Measurements from ENCODE around the gene SPOCK1.

The SPOCK1 gene

DNA sequence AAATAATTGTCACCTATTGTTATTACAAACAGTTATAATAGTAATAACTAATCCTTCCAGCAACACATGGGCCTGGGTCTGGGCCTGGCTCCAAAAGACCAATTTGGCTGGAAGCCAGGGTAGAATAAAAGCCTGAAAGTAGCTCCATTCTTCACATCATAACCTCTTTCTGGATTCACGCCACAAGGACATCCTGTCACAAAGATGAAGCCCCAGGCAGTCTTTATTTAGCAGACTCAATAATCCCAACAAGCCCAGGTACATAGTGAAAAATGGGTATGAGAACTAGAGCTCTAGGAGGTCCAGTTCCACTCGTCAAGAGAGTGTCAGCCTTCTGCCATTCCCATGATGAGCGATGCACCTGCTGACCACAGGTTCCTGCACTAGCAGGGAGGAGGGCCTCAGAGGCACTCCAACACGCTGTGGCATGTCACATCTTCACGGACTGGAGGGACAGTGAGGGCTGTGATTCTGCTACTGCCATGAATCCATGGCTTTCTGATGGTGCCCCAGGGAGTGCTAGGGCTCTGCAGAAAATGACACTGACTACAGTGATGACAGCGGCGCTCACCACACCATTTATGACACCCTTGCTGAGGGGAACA is 124.9 kb downstream of the SPOCK1 start:
- DNase-seq (ENCODE audit: low read depth) = no peak
- no peak overlapping the region for H3K4me3 ChIP-seq (ENCODE audit: low read depth, low read length)

DNA sequence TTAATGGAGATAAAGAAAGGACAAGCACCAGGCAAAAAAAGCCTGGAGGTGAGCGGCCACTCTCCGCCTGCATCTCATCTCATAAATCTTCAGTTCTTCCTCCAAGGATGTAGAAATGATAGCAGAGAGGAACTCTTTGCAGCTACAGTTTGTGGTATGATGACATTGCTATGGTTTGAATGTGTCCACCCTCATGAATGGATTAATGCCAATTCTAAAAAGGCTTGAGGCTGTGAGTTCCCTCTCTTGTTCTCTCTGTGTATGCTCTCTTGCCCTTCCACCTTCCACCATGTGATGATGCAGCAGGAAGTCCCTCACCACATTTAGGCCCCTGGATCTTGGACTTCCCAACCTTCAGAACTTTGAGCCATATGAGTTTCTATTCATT is 126.4 kb downstream of the SPOCK1 start:
- DNase-seq (ENCODE audit: low read depth) = no peak
- H3K4me3 ChIP-seq (ENCODE audit: low read depth, low read length) = no peak overlapping the region

DNA sequence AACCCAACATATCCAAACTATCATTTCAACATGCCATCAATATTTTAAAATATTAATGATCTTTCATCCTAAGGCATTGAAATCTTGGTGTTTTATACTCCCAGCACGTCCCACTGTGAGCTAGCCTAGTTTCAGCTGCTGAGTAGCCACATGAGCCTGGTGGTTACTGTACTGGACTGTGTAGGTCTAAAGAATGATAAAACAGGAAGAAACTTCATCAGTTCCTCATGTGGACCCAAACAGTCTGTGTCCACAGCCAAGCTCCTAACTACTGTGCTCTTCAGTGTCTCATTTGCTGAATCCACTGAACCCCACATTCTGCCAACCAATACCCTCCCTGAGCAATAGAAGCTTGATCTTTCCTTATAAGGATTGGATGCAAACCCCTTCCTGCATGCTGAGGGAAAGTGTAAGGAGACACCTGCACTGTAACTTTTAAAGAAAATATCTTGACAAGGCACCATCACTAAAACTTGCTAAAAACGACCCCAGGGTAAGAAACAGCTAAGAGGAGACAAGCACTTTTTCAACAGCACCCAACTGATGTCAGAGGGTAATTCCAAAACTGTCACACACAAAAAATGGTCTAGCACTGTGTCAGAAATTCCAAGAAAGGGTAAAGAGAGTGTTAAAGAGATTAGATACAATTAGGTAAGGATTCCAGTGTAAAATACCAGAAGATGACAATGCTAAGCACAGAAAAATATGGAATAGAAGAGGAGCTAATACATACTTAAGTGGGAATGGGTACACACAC is 126.9 kb downstream of the SPOCK1 start:
- no peak for DNase-seq (ENCODE audit: low read depth)
- no peak overlapping the region for H3K4me3 ChIP-seq (ENCODE audit: low read depth, low read length)

DNA sequence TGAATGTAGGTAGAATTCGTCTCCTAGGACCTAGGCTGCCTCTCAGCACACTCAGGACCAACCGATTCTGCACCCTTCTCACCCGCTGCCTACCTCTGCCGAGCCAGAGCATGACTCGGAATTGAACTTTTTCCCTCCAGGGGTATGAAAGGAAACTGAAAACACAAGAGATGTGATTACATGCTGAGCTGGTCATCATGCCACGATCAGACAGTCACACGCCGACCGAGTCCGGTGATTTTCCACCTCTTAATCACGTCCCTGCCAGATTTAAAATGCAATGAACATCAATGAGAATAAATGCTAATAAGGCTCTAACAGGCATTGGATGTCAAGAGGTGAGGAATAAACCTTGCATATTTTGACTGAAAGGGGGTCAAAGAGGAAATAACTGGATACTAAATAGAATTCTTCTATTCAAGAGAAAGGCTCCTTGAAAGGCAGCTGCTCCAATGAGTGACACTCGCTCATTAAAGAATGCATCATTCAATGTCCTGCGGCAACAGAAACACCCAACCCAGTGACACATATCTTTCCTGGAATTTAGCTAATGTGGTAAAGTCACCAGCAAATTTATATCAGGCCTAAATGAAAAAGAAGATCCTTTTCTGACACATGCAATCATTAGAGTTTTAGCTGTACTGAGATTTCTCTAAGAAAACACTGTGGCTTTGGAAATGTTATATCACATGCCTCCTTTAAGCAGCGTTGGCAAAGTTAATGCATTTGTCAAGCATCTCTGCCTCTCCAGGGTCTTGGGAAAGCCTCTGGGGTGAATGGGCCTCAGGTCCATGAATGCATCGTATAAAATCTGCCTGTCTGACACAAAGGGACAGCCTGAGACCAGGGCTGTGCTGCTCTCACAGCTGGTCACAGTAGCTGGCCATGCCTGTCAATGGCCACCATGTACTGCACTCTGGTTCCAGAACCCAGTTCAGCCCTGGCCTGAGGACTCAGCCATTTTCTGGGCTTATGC is 128.7 kb downstream of the SPOCK1 start:
- H3K4me3 ChIP-seq (ENCODE audit: low read depth, low read length) = no peak overlapping the region
- no peak for DNase-seq (ENCODE audit: low read depth)

DNA sequence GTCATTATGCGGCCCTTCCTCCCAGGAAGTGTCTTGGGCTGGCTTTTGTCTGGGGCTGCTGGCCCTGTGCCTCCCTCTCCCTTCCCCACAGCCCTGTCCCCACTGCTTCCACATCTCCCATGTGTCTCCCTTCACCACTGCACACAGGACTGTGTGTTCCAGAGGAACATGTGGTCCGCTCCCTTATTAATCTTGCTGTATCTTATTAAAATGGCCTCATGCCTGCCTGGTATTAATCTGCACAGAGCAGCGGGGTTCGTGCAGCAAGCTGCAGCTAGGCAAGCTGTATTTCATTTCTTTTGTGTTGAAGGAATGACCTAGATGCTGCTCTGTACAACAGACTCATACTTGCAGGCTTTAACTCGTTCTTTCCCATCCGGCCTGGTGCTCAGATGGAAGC is 130.5 kb downstream of the SPOCK1 start:
- H3K4me3 ChIP-seq (ENCODE audit: low read depth, low read length) = no peak overlapping the region
- no peak for DNase-seq (ENCODE audit: low read depth)

DNA sequence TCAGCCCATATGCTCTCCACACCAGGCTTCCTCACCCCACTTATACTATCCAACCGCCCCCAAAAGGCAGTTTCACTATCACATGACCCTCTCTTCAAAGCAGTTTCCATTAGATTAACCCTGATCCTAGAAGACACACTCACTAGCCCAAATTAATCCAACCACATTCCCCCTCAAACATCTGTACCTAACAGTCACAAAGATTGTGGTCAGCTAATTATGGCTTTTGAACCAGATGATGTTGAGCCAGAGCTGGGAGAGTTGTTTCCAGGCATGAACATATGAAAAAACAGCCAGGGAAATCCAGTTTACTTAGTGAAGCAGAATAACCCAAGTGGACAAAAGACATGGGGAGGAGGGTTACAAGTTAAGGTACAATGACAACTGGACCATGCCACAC is 131.2 kb downstream of the SPOCK1 start:
- no peak for DNase-seq (ENCODE audit: low read depth)
- no peak overlapping the region for H3K4me3 ChIP-seq (ENCODE audit: low read depth, low read length)

DNA sequence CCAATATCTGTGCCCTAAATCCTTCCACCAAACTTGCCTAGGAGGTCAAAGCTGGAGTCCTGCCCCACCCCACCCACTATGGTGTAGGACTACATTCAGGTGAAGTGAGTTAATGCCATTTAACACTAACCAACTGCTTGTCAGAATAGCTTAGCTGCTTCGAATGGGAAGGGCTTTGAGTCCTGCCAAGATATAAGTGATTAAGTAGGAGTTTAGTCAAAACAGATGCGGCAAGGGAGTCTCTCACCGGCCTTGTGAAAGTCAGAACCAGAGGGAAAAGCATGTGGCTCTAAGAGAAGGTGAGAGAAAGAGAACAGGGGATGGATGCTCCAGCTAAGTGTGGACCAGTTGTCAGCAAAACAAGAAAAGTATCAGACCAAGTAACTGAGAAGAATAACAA is 132.6 kb downstream of the SPOCK1 start:
- no peak overlapping the region for H3K4me3 ChIP-seq (ENCODE audit: low read depth, low read length)

DNA sequence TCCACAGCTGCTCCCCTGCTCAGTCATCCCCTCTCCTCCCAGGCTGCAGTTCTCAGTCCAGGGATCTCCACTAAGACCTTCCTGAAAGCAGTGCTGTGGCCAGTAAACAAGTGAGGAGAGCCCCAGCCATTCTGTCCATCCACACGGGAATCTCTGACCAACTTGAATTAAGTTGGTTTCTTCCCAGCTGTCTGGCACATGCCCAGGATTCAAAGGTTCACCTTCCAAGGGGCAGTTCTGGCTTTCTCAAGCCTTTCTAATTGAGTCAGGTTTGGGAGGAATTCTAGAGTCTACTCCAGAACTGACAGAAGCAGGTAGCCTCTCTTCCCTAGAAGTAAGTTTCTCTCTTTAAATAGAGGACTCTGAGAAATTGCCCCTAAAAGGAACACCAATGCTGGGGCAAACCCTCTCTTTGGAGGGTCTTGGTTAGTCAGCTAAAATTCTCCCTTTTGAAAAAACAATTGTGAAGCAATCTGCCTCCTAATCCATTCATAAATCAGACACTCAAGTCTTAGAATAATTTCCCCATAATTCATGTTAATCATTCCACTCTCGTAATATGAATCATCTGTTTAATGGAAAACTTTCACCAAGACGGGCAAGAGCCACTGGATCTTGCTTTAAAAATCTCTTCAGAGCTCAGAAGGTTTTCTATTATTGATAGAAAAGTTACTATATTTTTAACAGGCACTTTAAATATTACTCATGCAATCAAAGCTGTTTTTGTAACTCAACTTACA is 133.8 kb downstream of the SPOCK1 start:
- DNase-seq (ENCODE audit: low read depth) = no peak

More for the DNA sequence above, 132.6 kb downstream of the SPOCK1 start:
- no peak for DNase-seq (ENCODE audit: low read depth)

DNA sequence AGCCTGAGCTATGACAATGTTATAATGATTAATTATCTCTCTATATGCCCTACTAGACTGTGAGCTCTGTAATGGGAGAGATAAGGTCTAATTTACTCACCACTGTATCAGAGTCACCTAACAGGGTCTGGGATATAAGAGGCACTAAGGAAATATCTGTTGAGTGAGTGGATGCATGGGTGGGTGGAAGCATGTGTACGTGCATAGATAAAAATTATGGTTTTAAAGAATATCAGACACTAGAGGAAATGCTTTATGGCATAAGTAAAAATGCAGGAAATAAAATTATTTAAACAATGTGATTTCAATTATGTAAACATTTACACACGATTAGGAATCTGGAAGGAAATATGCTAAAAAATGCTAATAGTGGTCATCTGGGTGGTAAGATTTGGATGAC is 137.8 kb downstream of the SPOCK1 start:
- no peak for DNase-seq (ENCODE audit: low read depth)
- no peak overlapping the region for H3K4me3 ChIP-seq (ENCODE audit: low read depth, low read length)

More for the DNA sequence above, 133.8 kb downstream of the SPOCK1 start:
- no peak overlapping the region for H3K4me3 ChIP-seq (ENCODE audit: low read depth, low read length)

DNA sequence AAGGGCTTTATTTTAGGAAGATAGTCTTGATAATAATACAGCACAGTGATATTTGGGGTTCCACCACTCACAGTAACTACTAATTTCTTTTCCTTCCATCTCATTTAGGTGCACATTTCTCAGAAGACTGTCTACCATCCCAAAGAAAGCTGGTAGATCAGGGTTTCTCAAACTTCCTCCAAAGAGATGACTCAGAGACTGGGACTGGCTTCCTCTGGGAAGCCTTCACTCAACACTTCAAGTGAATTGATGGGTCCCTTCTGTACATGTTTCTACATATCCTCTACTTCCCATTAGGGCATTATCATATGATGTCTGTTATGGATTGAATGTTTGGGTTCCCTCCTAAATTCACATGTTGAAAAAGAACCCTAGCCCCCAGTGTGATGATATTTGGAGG is 138.5 kb downstream of the SPOCK1 start:
- H3K4me3 ChIP-seq (ENCODE audit: low read depth, low read length) = no peak overlapping the region
- DNase-seq (ENCODE audit: low read depth) = no peak

DNA sequence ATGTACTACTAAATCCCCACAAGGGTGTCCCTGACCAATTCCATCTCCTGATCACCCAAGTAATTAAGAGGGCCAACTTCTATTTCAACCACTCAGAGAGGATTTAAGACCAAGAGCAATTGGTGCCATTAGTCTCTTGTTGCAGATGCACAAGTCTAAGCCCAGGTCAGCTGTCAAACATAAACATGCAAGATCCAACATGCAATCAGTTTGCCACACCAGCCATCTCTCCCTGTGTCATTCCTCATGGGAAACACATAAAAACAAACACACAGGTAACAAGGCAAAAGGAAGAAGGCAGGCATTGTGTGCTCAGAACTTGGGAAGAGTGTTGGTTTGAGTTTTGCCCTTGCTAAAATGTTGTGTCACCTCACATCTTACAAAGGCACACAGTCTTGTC is 139.2 kb downstream of the SPOCK1 start:
- no peak for DNase-seq (ENCODE audit: low read depth)
- H3K4me3 ChIP-seq (ENCODE audit: low read depth, low read length) = no peak overlapping the region

DNA sequence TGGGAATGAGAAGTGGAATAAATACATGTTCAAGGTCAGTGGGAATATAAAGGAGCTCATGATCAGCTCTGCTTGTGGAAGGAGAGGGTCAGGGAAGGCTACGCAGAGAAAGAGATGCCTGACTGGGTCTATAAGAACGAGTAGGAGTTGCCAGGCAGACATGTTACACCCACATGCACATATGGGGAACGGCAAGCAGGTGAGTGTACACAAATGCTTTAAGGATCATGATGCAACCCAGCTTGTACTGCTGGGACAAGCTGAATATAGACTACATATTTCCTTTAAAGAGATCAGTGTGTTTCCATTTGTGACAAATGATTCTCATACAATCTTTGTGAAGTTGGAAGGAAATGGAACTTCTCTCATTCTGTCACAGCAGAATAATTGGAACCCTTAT is 141.7 kb downstream of the SPOCK1 start:
- no peak overlapping the region for H3K4me3 ChIP-seq (ENCODE audit: low read depth, low read length)
- DNase-seq (ENCODE audit: low read depth) = no peak

DNA sequence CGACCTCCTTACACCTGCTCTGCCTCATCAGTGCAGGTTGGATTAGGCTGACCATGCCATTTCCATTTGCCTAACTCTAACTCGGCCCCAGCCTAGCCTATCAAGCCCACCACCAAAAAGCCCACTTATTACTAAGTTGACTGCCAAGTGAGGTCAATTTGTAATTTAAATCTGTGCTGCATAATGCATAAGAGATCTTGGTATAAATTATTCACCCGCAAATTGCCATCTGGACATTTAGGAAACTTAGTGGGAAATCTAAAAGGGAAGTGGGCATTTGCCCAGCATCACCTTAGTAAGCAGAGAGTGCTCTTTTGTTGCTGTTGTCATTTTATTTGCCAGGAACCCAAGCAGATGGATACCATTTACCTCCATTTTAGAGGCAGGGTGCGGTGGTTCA is 143.0 kb downstream of the SPOCK1 start:
- DNase-seq (ENCODE audit: low read depth) = no peak
- H3K4me3 ChIP-seq (ENCODE audit: low read depth, low read length) = no peak overlapping the region

DNA sequence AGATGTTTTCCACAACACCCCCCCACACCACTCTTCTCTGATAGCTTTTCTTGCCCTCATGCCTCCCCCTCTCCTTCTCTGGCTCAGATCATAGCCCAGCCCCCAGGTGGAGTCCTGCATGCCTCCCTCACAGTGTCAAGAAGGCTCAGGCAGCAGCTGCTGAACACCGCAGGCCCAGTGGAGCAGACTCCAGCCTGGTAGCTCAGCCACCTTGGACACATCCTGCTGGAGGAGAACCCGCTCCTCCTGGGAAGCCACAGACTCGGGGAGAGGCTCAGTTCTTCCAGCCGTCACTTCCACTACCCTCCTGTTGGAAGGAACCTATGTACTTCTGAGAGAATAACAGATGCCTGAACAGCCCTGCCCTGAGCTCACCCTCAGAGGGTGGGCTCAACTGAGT is 143.4 kb downstream of the SPOCK1 start:
- DNase-seq (ENCODE audit: low read depth) = no peak
- no peak overlapping the region for H3K4me3 ChIP-seq (ENCODE audit: low read depth, low read length)

DNA sequence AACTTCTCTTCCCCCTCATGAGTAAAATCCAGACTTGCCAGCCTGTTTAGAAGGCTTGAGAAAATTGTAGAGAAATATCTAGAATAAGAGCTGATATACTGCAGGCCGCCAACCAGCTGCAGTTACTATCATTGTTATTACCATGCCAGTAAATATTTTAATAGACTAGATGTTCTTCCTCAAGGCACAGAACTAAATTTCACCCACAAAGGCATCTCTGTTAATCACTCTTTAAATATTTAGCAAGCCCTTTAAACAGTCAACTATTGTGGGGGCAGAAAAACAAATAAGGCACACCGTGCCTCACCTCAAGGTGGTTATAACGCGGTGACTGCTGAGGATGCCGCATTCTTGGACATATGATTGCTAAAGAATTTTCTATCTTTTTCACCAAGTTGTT is 147.0 kb downstream of the SPOCK1 start:
- no peak overlapping the region for H3K4me3 ChIP-seq (ENCODE audit: low read depth, low read length)
- DNase-seq (ENCODE audit: low read depth) = no peak

DNA sequence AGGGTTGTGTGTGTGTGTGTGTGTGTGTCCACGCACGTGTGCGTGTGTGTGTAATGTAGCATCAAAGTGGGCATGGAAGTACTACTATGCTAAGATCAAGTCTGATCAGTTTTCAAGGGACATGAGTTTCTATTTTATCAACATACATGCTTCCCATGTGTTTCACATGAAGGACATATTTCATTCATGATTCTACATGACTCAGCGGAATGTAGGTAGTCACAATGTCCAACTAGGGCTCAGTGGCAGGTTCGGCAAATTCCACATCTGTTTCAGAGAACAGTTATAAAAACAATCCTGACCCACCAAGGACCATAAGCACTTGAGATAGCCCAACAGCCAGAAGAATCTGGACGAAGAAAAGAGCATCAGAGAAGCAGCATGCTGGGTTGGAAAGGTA is 148.3 kb downstream of the SPOCK1 start:
- no peak overlapping the region for H3K4me3 ChIP-seq (ENCODE audit: low read depth, low read length)
- DNase-seq (ENCODE audit: low read depth) = no peak

DNA sequence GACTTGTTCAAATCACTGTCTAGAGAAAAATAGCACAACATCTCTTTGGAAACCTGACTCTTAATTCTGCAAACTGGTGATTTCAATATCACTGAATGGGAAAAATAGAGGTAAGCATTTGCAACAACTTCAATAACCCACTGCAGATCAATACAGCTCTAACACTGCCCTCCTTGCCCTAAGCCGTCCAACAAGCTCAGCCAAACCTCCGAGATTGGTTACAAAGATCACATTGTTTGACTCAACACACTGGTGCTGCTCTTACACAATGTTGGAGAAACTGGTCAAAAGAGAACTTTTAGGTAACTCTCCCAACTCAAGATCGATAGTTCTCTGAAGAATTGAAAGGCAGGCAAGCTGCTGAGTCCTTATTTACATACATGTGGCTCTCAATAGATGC is 150.4 kb downstream of the SPOCK1 start:
- DNase-seq (ENCODE audit: low read depth) = no peak
- no peak overlapping the region for H3K4me3 ChIP-seq (ENCODE audit: low read depth, low read length)

DNA sequence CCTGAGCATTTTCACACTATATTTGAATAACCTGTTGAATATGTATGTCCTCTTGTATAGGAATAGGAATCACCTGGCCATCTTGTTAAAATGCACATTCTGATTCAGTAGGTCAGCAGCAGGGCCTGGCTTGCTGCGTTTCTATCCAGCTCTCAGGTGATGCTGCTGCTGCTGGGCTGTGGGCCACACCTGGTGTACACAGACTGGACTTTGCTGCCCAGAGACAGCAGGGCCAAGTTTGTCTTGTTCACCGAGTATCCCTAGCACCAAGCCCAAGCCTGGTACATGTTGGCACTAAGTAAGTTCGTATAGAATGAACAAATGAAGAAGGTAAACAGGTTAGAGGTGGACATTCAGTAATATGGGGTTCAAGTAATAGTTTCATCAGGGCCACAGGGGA is 151.3 kb downstream of the SPOCK1 start:
- no peak overlapping the region for H3K4me3 ChIP-seq (ENCODE audit: low read depth, low read length)
- DNase-seq (ENCODE audit: low read depth) = no peak

DNA sequence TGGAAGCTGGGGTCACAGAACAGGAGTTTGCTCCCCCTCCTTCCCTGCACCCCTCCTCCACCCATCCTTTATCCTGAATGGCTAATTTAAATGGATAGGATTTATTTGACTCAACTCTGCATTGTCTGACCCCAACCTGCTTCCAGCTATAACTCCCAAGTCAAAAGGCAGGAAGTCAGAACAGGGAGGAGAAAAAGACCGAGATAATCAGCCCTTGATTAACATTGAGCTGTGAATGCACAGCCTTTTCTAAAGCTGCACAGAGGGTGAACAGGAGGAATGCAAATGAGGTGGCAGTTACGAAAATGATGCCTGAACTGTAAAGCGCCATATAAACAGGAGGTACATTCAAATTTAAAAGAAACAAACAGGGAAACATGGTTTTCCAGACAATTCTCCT is 152.8 kb downstream of the SPOCK1 start:
- no peak for DNase-seq (ENCODE audit: low read depth)
- H3K4me3 ChIP-seq (ENCODE audit: low read depth, low read length) = no peak overlapping the region

DNA sequence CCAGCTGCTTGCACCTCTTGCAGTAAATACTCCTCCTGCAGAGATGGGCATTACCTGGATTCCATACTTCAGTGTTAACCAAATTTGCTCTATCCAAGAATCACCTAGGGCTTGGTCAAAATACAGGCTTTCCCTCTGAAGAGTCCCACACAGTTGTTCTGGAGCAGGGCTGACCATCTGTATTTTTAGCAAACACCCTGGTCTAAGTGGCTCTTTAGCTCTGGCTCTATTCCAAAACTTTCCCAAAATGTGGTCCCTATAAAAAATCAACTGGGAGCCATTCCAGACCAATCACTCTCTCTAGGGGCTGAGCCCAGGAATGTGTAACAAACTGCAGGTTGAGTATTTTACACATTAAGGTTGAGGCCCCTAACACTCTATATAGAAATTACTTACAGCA is 153.7 kb downstream of the SPOCK1 start:
- DNase-seq (ENCODE audit: low read depth) = no peak
- no peak overlapping the region for H3K4me3 ChIP-seq (ENCODE audit: low read depth, low read length)
